Pancreas (tissue), 10 donors: ENCODE measurements around the gene ADAMTS7. TPM values are rescaled to one million over a fixed set of nuclear protein-coding genes. Genes with fewer than 3 reads are reported as not detected.
"Not testable (repeated sequence)": the region's sequence is repeated elsewhere in the genome, so short reads cannot be mapped to it uniquely, and the experiment has no call there.

Source experiments
- ATAC-seq, 4 donors: fragments of 200-7000 bp; cut with Tn5 transposase; one replicate each; pipeline versions ENCODE4 v1.8.0 to v1.9.1; 2020; ENCODE audit warnings: mild to moderate bottlenecking in 4 of 4, moderate library complexity in 4 of 4
- DNase-seq, 6 donors: peaks; one replicate each; pipeline ENCODE4 v3.0.0-alpha.2; 2020
- FAIRE-seq: peaks from 2 replicates; lab custom pipeline; 2012; peaks lifted over from hg19 to GRCh38; lab: Jason Lieb, UNC
- H3K27ac ChIP-seq, 4 donors: fragments of 200-600 bp; sonication (generic); 1 replicate in 3 of 4; 2 replicates in 1 of 4; pipeline versions ENCODE4 v1.5.0 to v1.8.0; 2020
- H3K27me3 ChIP-seq, 4 donors: fragments of 200-600 bp; one replicate each; pipeline ENCODE4 v1.8.0; 2021
- H3K36me3 ChIP-seq, 3 donors: fragments of 200-600 bp; sonication (generic) in 1 of 3; one replicate each; pipeline versions ENCODE4 v1.5.0 to v1.8.0; 2020 to 2021
- H3K4me1 ChIP-seq, 3 donors: fragments of 200-600 bp; one replicate each; pipeline ENCODE4 v1.8.0; 2021
- H3K4me3 ChIP-seq, 4 donors: fragments of 200-600 bp; sonication (generic) in 2 of 4; one replicate each; pipeline versions ENCODE4 v1.5.0 to v1.8.0; 2020 to 2021
- H3K9me3 ChIP-seq, 4 donors: fragments of 200-600 bp; one replicate each; pipeline ENCODE4 v1.8.0; 2021
- CTCF ChIP-seq, 4 donors: fragments of 200-600 bp; sonication (generic) in 3 of 4; IDR thresholded peaks; one replicate each; pipeline versions ENCODE4 v1.5.0 to v1.8.0; 2021; ENCODE audit warnings: antibody characterized with exemption in 4 of 4
- WGBS, 2 donors: extraction: QIAGEN DNeasy Blood & Tissue Kit; methylation state at CpG; one replicate each; pipeline ENCODE4 v1.1.7; 2013; 5-methylcytosine and 5-hydroxymethylcytosine counted together
- intact Hi-C, 3 donors: fragments of 100-400 bp; cut with DNase I; formaldehyde crosslinking; loops; one replicate each; pipeline versions ENCODE4 v1.11.1 to v1.14.2; 2022
- polyA plus RNA-seq, 2 donors: library from polyadenylated mRNA; stranded (reverse); fragments of 200-250 nt; gene quantifications; one replicate each; pipeline ENCODE4 v1.2.3, GENCODE V29; 2013
- total RNA-seq, 6 donors: library from RNA; stranded (reverse); fragmentation: NEBNext Ultra II Directional in 4 of 6; extraction: Animal tissue kit (Norgen Biotek cat#: 25700) in 4 of 6; gene quantifications; one replicate each; pipeline versions ENCODE4 v1.2.1 to v1.2.4, GENCODE V29; 2021 to 2023
- donor health status: healthy with polysubstance abuse.
- donor health status: DM: no; HTN: no; CAD: no; lungs with moderate emphysema.
- donor health status: DM: no; HTN: no; CAD: no.
- donor health status: control.
- donor health status: control.
- donor health status: Bipolar disorder and iron deficiency.
- donor health status: DM: yes; HTN: yes; CAD: no.
- donor health status: DM: no; HTN: no; CAD: no.
- donor health status: DM: no; HTN: no; CAD: no.
- donor health status: DM: yes; HTN: yes; CAD: no.

The ADAMTS7 gene
- total and polyA plus RNA-seq, 8 donors, result 0.20 to 1.4 (median 0.69) TPM

DNA sequence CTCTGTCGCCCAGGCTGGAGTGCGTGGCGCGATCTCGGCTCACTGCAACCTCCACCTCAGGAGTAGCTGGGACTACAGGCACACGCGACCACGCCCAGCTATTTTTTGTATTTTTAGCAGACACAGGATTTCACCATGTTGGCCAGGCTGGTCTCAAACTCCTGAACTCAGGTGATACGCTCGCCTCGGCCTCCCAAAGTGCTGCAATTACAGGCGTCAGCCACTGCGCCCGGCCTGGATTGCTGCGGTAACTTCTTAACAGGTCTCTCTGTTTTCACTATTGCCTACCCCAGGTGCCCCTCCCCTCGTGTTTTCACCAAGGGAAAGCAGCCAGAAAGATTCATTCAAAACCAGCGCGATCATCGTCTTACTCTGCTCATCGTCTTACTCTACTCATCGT, 10.5 kb downstream of the ADAMTS7 start:
- no peak for DNase-seq
- intact Hi-C loops, result no loop called here
- H3K4me3 ChIP-seq, result no peak overlapping the region
- no peaks in the 10 kb centered on the region for H3K27me3 ChIP-seq
- no peak for FAIRE-seq
- TF ChIP-seq CTCF (IDR thresholded peaks at IDR 0.05), result no peak
- no peaks in the 10 kb centered on the region for H3K9me3 ChIP-seq
- H3K36me3 ChIP-seq, result no peaks in the 10 kb centered on the region
- WGBS, 2 donors, result 88 to 90% methylated on average over 21 of the region's 21 CpGs
- no peak overlapping the region for H3K27ac ChIP-seq
- H3K4me1 ChIP-seq, result no peaks in the 10 kb centered on the region
- no peak for ATAC-seq

DNA sequence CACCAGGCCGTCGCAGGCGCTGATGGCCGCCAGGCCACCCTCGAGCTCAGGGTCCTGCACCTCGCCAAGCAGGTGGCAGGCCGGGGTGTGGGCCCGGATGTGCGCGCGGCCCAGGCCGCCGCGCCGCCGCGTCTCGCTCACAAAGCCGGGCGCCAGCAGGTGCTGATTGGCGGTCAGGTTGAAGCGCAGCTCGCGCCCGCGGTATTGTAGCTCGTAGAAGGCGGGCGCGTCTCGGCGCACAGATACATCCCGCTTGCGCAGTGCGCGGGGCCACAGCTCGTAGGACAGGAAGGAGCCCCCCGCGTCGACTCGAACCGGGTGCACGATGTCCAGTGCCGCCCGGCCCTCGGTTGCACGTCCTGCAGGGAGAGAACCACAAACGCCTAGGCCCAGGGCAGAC, 11.1 kb downstream of the ADAMTS7 start:
- intact Hi-C loops, result no loop called here
- Histone ChIP-seq H3K4me3 (no peak overlapping the region), H3K27ac (no peak overlapping the region), H3K4me1 (no peaks in the 10 kb centered on the region), H3K27me3 (no peaks in the 10 kb centered on the region), H3K9me3 (no peaks in the 10 kb centered on the region), H3K36me3 (no peaks in the 10 kb centered on the region)
- no peak for ATAC-seq
- 72 to 85% methylated on average over 47 to 48 of the region's 48 CpGs for WGBS, 2 donors
- peak in 1 of 6 donors; percentile 52 for DNase-seq
- FAIRE-seq, result no peak
- TF ChIP-seq CTCF (IDR thresholded peaks at IDR 0.05), result no peak

DNA sequence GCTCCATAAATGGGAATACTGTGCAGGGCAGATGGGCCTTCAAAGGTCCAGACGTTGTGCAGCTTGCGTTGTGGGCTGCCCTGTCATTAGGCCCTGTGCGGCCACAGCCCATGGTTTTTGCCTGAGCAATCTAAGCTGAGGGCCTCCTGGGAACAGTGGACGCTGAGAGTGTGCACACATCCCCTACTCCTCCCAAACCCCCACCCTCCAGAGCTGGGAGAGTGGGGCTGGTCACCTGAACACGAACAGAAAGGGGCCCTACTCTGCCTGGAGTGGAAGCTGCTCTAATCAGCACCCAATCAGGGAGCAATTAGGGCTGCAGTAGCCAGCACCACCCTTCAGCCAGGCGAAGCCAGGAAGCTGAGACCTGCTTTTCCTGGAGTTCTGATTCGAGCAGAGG, 12.2 kb downstream of the ADAMTS7 start:
- H3K27me3 ChIP-seq, H3K9me3 ChIP-seq, H3K36me3 ChIP-seq, DNase-seq, intact Hi-C loops, FAIRE-seq, ATAC-seq, H3K4me3 ChIP-seq, H3K4me1 ChIP-seq, H3K27ac ChIP-seq: not testable (repeated sequence)
- WGBS, 2 donors, result 67 to 71% methylated on average over 2 of the region's 7 CpGs

DNA sequence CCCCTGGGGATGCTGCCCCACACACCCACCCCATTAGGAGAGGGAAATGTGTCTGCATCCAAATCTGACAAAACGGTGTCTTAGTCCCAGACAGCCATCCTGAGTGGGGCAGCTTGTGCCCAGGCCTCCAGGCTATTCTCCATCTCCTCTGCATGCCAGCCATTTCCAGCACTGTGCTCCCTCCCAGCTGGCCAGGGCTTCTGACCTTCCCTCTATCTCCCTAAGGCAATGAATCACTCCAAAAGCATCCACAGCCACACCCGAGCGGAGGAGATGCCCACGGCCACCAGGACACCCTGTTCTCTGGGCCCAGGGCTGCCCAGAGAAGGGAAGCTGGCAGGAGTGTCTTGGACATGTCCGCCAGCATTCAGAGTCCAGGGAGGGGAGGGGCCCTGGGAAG, 12.9 kb downstream of the ADAMTS7 start:
- H3K4me1 ChIP-seq, H3K27me3 ChIP-seq, H3K27ac ChIP-seq, DNase-seq, H3K9me3 ChIP-seq, intact Hi-C loops, H3K36me3 ChIP-seq, H3K4me3 ChIP-seq, FAIRE-seq: not testable (repeated sequence)
- peak in 2 of 4 donors; percentile 17 to 29 for ATAC-seq
- 73 to 78% methylated on average over 5 of the region's 5 CpGs for WGBS, 2 donors

GRCh38 chr15:78797951-78798350, 13.3 kb downstream of the ADAMTS7 start:
- 79 to 81% methylated on average over 13 of the region's 13 CpGs for WGBS, 2 donors
- Histone ChIP-seq H3K27ac (no peak overlapping the region), H3K4me3 (no peak overlapping the region), H3K4me1 (no peaks in the 10 kb centered on the region), H3K36me3 (no peaks in the 10 kb centered on the region), H3K9me3 (no peaks in the 10 kb centered on the region), H3K27me3 (no peaks in the 10 kb centered on the region)
- TF ChIP-seq CTCF (IDR thresholded peaks at IDR 0.05), result no peak
- no peak for ATAC-seq
- FAIRE-seq, result no peak
- DNase-seq, result peak in 1 of 6 donors; percentile 32
- intact Hi-C loops, result no loop called here

DNA sequence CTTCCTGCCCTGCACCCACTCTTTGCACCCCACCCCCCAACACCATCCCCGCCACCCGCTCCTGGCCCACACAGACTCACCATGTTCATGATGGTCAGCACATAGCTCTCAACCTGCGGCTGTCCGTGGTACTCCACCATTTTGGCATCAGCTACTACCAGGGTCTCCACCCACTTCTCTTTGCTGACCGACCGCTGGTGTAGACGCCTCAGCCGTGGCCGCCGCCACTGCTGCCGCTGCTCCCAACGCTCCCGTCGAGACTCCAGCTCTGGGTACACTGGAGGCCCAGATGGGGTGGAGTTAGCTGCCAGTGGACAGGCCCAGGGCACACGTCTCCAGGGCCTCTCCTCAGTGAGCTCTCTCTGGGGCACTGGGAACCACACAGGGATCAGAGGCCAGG, 14.8 kb downstream of the ADAMTS7 start:
- Histone ChIP-seq H3K27ac (no peak overlapping the region), H3K4me3 (no peak overlapping the region), H3K9me3 (no peaks in the 10 kb centered on the region), H3K36me3 (no peaks in the 10 kb centered on the region), H3K27me3 (no peaks in the 10 kb centered on the region), H3K4me1 (no peaks in the 10 kb centered on the region)
- FAIRE-seq (no peak), ATAC-seq (no peak), DNase-seq (peak in 1 of 6 donors; percentile 39)
- TF ChIP-seq CTCF (IDR thresholded peaks at IDR 0.05), result no peak
- intact Hi-C loops, result no loop called here
- WGBS, 2 donors, result 93 to 94% methylated on average over 15 of the region's 15 CpGs
